HG03280 (cell line): Measurements from ENCODE around the gene CCNL2.
A peak's percentile ranks its signal among the peaks of the same experiment; 100 is the strongest.
"Not testable (repeated sequence)": the region's sequence is repeated elsewhere in the genome, so short reads cannot be mapped to it uniquely, and the experiment has no call there.

Experiments
- ATAC-seq: cut with Tn5 transposase; IDR thresholded peaks from one replicate; pipeline ENCODE4 v1.9.1; 2021; ENCODE audit warnings: mild to moderate bottlenecking, moderate library complexity; ENCODE audit not compliant: unreplicated experiment

CCNL2 gene

GRCh38 chr1:1374589-1374928 lies 24.6 kb downstream of the CCNL2 start:
- peak; percentile 4 for ATAC-seq

DNA sequence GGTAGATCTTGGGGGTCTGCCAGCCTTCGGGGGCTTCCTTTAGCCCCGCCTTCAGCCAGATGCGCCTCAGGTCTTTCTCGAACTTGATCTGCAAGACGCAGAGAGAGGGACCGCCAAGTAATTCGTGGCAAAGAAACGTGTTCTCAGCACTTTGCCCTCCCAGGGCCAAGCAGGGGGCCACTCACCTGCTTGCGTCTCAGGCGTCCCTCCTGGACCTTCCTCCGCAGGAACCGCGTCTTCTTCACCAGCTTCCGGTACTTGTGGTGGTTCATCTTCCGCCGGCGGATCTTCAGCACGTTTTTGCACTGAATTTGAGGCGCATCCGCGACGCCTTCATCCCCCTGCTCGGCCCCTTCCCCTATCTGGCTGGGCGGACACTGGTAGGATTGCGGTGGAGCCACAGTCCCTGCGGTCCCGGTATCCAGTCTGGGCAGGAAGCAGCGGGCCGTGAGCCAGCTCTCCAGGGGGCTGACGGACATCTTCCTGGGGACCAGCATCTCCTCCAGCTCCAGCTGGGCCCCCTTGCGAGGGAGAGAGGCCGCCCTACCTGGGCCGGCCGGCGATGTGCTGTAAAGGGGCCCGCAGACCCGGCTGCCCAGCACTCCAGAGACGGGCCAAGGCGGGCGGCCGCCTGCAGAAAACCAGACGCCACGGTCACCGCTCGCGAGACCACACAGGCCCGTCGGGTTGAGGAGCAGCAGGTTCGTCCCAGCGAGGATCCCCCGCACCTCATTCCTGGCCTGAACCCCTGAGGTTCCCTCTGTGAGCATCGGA lies 25.1 kb downstream of the CCNL2 start:
- no peak for ATAC-seq

DNA sequence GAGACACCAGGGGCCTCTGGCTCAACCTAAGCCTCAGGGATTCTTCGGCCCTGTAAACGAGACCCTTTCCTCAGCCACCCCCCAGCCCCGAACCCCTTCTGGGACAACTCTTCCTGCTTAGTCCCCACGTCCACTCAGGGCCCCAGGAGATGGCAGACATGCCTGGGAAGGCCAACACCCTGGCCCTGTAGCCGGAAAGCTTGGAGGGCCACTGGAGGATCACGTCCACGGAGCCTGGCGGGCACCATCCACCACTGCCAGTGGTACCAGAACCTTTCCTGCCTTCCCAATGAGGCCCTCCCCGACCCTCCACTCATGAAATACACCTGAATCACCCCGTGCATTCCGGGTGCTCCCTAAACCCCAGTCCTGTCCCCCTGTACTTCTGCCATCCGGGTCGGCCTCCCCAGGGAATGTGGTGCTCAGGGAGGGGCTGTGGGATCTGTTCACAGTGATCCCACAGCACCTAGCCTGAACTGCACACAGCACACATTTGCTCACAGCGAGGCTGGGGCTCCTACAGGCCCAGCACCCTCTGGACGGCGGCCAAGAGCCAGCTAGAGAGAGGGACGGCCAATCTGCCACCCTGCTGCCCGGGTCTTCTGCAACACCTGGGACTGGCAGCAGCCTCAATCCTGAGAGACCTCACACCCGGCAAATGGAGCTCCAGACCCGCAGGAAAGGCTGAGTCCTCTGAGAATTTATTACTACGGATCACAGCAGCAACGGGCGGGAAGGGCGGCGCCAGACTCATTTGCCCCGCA lies 25.9 kb downstream of the CCNL2 start:
- ATAC-seq: no peak

DNA sequence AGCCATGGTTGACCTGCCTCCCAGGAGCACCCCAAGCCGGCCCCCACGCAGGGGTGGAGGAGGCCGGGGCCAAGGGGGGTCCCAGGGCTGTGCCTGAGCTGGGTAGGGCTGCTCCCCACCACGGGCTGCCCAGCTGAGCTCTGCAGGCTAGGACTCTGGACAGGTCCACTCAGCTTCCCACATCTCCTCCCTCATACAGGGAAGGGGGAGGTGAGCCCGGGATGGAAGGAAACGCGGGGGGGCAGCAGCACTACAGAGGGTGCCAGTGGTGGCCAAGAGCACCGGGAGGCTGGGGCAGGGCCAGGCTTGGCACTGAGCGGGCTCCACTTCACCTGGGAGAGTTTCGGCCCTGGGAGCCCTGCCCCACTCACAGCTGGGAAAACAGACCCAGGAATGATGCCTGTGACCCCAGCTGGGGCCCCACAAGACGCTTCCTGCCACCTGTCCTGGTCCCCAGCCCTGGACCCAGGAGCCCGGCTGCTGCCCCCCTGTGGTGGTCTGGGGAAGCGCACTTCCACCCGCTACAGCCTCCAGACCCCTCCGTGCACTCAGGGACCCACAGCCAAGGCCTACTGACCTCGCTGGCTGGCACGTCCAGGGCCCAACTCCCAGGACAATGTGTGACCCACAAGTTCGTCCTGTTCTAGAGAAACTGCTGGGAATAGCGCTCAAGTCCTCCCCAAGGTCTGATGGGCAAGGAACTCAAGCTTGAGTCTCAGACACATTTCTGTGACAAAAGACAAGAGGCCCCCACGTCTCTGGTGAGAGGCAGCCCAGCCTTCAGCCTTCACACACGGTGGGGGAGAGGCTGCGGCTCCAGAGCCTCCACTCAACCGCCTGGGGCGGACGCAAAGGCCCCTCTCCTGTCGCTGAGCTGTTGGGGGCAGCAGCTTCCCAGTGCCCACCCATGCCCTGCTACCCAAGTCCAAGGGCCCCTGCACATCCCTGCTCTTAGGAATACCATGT lies 27.1 kb downstream of the CCNL2 start:
- ATAC-seq: no peak

DNA sequence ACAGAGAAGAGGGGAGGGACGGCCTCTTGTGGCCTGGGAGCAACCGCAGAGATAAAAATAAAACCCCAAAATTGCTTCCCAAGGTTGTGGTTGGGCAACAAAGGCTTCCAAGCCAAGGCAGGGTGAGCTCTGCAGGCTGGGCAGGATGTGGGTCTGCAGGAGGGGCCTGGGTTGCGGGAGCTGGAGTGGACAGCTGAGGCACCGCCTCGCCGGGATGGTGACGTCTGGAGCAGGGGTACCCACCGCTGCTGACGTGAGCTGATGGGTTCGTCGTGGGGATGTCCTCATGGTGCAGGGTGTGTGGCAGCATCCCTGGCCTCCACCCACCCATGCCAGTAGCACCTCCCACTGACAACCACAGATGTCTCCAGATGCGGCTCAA lies 27.8 kb downstream of the CCNL2 start:
- ATAC-seq: no peak

DNA sequence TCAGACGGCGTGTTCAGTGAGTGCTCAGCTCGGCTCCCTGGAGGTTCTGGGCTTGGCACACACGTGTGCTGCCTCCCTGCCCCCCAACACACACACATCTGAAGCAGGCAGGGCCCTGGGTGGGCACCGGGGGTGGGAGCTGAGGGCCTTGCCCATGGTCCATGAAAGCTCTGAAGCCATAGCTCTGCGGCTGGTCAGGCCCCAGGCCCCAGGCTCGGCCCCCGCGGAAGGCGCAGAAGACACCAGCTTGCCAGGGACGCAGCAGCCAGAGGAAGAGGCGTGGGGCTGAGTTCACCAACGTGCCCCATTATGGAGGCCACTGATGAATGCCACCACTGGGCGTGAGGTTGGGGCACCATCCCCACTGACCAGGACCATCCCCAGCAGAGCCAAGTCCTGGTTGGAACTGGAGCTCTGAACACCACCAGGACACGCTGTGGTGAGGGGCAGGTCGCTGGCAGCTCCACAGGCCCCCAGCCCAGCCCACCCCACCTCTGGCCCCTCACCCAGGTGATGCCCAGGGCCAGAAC lies 28.3 kb downstream of the CCNL2 start:
- ATAC-seq: no peak

DNA sequence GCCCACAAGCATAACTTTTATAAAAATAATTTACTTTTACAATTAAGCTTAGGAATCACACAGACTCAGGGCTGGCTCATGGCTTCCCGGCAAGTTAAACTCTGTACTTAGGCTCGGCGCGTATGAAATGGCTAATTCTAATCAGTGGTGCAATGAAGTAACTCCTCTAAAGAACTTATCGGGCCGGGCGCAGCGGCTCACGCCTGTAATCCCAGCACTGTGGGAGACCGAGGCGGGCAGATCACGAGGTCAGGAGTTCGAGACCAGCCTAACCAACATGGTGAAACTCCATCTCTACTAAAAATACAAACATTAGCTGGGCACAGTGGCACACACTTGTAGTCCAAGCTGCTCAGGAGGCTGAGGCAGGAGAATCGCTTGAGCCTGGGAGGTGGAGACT lies 29.0 kb downstream of the CCNL2 start:
- not testable (repeated sequence) for ATAC-seq

- no peak for ATAC-seq
Measured at GRCh38 chr1:1367315-1367714, 31.8 kb downstream of the CCNL2 start.

GRCh38 chr1:1366699-1367066 lies 32.5 kb downstream of the CCNL2 start:
- ATAC-seq: no peak

DNA sequence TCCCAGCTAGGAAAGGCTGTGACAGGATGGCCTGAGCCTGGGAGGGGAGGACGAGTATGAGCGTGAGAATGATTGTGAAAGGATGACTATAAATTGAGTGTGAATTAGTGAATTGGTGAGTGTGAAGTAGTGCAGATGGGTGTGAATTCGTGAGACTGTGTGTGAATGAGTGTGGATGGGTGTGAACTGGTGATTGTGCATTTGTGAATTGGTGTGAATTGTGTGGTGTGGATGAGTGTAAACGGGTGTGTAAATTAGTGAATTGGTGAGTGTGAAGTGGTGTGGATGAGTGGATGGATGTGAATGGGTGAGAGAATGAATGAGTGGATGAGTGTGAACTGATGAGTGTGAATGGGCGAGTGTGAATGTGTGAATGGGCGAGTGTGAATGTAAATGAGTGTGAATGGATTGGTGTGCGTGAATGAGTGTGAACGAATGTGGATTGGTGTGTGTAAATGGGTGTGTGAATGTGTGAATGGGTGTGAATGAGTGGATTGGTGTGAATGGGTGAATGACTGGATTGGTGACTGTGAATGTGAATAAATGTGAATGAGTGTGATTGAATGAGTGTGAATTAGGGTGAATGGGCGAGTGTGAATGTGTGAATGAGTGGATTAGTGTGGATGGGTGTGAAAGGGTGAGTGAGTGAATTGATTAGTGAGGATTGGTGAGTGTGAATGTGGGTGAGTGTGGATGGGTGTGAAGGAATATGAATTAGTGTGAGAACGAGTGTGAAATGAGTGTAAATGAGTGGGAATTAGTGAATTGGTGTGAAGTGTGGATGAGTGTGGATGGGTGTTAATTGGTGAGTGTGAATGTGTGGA lies 33.0 kb downstream of the CCNL2 start:
- ATAC-seq: no peak

- ATAC-seq: no peak
Measured at GRCh38 chr1:1364266-1364665, 34.9 kb downstream of the CCNL2 start.

DNA sequence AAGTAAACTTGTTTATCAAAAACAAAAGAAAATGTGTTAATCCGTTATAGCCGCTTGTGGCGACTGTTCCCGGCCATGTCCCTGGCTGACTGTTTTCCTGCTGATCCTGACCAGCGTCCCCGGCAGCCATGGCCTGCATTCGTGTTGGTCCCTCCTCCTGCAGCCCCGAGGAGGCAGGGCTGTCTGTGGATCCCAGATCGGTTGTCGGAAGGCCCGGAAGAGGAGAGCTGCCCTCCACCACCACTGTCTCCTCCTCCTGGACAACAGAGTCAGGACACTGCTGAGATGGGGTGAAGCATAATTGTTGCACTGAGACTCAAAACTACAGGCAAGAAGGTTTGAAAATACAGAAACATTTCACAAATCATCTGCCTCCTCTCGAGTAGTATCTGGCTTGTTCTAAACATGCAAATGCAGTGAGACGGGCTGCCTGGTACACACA lies 37.1 kb downstream of the CCNL2 start:
- ATAC-seq: no peak

DNA sequence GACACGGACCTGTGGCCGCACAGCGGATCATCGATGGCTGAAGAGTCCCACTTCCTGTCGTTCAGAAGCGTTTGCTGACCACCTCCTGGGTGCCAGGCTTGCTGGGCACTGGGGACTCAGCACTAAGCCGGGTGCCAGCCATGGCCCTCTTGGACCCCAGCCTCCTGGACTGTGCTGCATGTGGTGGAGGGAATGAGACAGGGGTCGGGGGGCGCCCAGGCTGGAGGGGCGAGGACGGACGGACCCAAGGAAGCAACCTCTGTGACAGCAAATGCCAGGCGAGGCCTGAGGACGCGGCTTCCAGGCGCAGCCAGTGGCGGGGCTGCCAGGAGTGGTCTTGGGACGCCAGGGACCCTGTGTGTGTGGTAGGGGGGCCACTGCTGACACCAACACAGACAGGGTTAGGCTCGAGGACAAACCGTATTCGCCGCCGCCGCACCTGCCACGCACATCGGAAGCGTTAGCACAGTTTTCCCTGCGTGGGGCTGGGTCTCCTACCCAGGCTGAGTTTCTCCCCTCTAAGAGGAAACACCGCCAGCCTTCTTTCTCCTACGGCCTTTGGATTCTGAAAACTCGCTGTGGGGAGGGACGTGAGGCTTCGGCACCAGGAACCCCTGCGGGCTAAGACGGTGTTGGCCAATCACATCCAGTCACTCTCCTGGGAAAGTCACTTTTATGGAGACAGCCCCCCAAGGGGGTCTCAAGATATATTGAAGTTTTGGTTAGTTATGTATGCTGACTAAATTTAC lies 37.7 kb downstream of the CCNL2 start:
- ATAC-seq: no peak

- no peak for ATAC-seq
Measured at GRCh38 chr1:1360506-1361169, 38.5 kb downstream of the CCNL2 start.

DNA sequence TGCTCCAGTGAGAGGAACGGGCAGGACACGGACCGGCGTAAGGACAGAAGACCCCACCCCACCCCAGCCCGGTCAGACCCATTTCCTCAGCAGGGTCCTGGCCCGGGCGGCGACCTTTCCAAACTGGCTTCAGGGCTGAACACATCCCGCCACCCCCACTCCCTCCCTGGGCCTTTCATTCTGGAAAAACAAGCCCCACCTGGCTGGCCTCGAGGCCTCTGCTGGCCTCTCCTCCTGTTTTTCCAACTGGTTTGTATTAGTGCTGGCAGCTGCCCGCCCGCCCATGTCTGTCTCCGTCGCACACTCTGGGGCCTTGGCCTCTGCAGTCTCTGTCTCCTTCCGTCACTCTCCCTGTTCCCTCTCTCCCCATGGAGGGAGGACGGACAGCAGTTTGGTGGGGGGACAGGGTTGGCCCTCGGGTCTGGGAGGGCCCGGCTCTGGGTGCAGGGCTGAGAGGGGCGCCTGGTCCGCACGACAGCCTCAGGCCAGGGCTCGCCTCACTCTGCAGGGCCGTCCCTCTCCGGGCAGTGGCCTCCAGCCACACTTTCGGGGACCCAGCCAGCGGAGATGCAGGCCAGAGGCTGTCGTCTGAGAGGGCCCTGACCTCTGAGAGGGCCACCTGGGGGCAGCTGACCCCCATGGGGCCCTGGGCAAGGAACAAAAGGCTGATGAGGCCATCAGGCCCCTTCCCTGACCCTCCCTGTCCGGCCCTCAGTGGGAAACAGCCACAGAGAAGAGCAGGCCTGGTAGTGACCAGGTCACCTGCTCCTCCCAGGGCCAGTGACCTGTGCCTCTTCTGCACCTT lies 39.3 kb downstream of the CCNL2 start:
- no peak for ATAC-seq

DNA sequence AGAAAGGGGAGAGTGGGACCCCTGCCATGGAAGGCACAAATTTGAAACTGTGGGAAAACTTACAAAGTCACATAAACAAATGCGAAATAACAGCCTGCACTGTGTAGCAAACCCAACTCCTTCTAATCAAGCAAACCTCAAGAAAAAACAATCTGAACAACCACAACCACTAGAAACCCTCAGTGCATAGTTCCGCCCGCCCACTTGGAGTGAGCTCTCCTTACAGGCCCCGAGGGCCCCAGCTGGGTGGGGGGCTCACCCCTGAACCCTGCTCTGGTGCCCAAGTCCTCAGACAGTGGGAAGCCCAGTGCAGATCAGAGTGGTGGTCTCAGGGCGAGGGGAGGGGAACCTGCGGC lies 39.8 kb downstream of the CCNL2 start:
- no peak for ATAC-seq

GRCh38 chr1:1358433-1359271 lies 40.5 kb downstream of the CCNL2 start, which contains the start of gene MXRA8:
TSS of gene MXRA8 (minus strand) at chr1:1358555. CDS start at chr1:1358504, 51 bp downstream.
- no peak for ATAC-seq
